ENCODE measurements around the gene RAB1A.

Gene RAB1A

DNA sequence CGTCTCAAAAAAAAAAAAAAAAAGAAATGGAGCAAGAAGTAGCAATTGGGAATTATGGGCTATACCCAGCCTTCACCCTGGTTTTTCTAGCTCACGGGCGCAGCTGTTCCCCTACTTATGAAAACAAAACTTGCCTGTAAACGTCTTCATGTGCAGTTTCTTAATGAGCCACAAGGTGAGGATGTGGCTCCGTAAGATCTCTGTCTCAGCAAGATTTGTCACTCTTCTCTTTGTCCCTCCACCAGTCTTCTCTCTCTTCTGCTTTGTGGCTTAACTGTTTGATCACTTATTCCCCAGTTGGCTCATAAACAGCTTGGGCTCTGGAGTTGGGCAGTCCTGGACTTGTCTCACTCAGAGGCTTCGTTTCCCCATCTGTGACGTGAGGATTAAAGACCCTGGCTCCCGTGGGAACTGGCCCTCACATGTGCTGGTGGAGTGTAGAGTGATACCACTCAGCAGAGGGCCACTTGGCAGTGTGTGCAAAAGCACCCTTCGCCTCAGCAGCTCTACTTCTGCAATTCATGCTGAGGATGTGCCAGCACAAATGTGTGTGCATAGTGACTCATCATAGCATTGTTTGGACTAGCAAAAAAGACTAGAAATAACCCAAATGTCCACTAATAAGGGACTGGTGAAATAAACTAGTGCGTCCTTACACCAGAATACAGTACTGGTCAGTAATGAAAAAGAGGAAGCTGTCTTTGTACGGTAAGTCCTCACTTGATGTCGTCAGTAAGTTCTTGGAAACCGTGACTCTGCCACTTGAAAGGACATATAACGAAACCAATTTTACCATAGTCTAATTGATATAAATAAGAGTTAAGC lies 65.0 kb downstream of the RAB1A start:
- DNase-seq (ENCODE audit: low read depth), result peak; percentile 86

DNA sequence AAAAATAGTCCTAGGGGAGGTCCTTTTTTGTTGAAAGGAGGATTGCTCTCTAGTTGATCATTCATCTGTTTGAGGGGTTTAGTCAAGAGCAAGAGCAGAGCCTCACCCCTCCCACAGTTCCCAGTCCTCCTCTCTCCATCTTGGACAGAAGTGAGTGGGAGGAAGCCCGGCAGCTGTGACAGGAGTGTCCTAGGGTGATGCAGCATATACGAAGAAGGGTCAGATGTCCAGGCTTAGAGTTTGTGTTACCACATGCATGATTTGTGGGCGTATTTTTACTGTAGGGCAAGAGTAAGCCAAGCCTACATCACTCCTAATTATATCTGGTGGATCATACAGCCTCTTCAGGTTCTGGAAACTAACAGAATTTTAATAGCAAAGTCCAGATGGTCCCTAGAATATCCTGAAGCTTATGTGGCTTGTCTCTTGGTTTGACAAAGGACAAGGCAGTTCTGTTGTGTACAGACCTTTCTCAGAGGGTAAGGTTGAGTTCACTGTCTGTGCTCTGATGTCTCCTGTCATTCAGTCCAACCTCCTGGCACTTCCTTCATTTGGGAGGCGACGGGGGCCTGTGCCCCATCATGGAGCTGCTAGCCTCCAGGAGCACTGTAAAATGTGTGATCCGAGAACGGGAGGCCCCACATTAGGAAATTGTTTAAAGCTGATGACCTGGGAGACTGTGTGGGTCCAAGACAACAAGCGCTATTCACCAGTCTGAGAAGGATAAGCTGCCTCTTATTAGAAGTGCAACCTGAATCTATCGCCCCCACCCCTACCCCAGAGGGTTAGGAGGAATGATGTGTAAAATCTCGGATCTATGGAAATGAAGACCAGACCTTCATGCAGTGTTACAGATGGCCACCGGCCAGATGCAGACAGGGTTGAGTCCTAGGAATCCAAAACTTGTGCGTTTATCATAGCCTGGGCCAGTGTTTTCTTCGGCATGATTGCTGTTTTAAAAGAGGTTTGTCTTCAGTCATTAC lies 66.8 kb downstream of the RAB1A start:
- TF ChIP-seq CTCF (IDR thresholded peaks at IDR 0.05; ENCODE audit: low read depth, low read length, missing control alignments), result no peak
- H3K4me3 ChIP-seq (ENCODE audit: low read depth, low read length), result no peak overlapping the region
- in situ Hi-C loops (cut with HindIII; ENCODE audit: low sequenced_read_pairs), result no loop called here
- DNase-seq (ENCODE audit: low read depth), result no peak

More for the DNA sequence above, 65.0 kb downstream of the RAB1A start:
- in situ Hi-C loops (cut with HindIII; ENCODE audit: low sequenced_read_pairs), result no loop called here
- no peak overlapping the region for H3K4me3 ChIP-seq (ENCODE audit: low read depth, low read length)
- peak; percentile 62 for TF ChIP-seq CTCF (IDR thresholded peaks at IDR 0.05; ENCODE audit: low read depth, low read length, missing control alignments)

GRCh38 chr2:65061910-65062339 lies 68.0 kb downstream of the RAB1A start:
- in situ Hi-C loops (cut with HindIII; ENCODE audit: low sequenced_read_pairs), result no loop called here
- no peak overlapping the region for H3K4me3 ChIP-seq (ENCODE audit: low read depth, low read length)
- no peak for DNase-seq (ENCODE audit: low read depth)
- TF ChIP-seq CTCF (IDR thresholded peaks at IDR 0.05; ENCODE audit: low read depth, low read length, missing control alignments), result no peak

- no peak for TF ChIP-seq CTCF (IDR thresholded peaks at IDR 0.05; ENCODE audit: low read depth, low read length, missing control alignments)
- H3K4me3 ChIP-seq (ENCODE audit: low read depth, low read length), result no peak overlapping the region
- no peak for DNase-seq (ENCODE audit: low read depth)
- in situ Hi-C loops (cut with HindIII; ENCODE audit: low sequenced_read_pairs), result no loop called here
Measured at GRCh38 chr2:65061146-65061909, 68.6 kb downstream of the RAB1A start.

DNA sequence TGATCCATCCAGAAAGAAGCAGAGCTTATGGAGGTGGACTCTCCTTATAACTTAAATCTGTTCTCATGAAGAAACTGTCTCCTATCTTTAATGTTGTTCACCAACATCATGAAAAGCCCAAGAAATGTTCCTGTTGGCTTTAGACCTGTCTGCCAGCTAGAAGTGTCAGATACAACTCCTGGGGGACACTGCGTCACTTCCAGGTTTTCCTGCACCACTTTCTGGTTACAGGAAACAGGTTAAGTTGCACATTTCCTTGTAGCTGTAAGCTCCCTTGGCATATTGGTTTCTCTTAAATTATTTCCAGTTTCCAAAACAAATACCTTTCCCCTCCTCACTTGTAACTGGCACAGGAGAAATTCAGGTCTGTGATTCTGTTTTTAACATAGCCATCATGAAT lies 70.8 kb downstream of the RAB1A start:
- no peak overlapping the region for H3K4me3 ChIP-seq (ENCODE audit: low read depth, low read length)
- in situ Hi-C loops (cut with HindIII; ENCODE audit: low sequenced_read_pairs), result no loop called here
- no peak for TF ChIP-seq CTCF (IDR thresholded peaks at IDR 0.05; ENCODE audit: low read depth, low read length, missing control alignments)
- no peak for DNase-seq (ENCODE audit: low read depth)

Measured in astrocyte of the cerebellum (primary cell).